HG02763 (cell line): ENCODE data around the gene DUSP9.
"Not testable (repeated sequence)": the region's sequence is repeated elsewhere in the genome, so short reads cannot be mapped to it uniquely, and the experiment has no call there.

Source experiments
- ATAC-seq: cut with Tn5 transposase; IDR thresholded peaks from one replicate; pipeline ENCODE4 v1.9.1; 2021; ENCODE audit warnings: mild to moderate bottlenecking, moderate library complexity; ENCODE audit not compliant: unreplicated experiment

Gene DUSP9

DNA sequence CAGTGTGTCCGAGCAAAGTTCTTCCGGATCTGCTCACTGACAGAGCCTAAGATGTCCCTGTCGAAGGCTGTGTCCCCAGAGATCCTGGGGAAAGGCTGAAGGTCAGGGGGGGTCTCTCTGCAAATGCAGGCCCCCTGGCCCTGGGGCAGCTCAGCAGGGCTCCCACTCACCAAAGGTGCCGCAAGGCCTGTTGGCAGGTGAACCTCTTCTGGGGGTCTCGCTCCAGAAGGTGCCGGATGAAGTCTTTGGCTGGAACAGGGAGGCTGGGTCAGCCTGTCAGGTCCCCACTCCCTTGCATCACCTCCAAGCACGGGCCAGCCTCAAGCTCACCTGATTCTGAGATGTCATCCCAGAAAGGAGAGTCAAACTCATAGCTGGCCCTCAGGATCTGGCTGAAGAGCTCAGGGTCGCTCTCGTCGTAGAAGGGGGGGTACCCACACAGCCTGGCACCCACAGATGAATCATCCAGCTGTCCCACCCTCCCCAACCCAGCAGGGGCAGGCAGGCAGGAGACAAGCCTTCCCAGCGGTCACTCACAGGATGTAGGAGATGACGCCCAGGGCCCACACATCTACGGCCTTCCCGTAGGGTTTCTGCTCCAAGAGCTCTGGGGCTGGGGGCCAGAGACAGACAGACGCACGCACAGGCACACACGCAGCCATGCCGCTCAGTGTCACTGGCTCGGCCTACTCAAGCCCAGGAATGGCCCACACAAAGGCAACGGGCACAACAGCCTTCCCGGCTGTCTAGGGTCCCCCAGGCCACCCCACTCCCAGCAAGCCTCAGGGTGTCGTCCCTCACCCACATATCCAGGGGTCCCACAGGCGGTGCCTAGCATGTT lies 24.0 kb downstream of the DUSP9 start:
- ATAC-seq = no peak

DNA sequence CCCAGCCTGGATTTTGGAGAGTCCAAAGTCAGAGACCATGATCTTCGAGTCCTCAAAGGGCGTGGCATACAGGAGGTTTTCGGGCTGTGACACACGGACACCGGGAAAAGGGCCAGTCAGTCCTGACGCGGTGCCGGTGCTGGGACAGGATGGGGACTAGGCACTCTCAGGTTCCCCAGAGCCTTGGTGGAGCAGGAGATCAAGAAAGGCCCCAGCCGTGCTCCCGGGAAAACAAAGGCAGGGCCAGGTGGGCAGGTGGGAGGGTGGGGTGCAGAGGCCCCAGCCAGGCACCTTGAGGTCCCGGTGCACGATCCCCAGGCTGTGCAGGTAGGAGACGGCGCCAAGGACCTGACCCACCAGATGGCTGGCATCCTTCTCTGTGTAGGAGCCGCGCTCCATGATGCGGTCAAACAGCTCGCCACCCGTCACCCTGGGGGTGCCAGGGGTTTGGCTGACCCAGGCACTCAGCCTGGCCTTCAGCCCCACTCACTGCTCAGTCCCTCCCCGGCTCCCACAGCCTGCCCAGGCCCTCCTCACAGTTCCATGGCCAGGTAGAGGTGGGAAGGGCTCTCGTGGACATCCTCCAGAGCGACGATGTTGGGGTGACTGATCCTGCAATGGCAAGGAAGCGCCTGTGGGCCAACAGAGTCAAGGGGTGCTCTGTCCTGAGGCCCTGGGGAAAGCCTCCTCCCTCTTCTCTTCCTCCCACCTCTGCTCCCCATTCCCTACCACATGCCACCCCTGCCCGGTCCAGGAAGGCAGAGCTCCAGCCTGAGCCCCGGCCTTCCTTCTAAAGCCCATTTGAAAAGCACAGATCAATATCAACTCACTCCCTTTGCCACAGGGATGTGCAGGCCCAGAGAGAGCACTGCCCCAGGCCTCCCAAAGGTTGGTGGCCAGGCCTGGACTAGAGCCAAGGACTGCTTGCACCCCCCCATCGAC lies 24.9 kb downstream of the DUSP9 start:
- ATAC-seq = no peak

DNA sequence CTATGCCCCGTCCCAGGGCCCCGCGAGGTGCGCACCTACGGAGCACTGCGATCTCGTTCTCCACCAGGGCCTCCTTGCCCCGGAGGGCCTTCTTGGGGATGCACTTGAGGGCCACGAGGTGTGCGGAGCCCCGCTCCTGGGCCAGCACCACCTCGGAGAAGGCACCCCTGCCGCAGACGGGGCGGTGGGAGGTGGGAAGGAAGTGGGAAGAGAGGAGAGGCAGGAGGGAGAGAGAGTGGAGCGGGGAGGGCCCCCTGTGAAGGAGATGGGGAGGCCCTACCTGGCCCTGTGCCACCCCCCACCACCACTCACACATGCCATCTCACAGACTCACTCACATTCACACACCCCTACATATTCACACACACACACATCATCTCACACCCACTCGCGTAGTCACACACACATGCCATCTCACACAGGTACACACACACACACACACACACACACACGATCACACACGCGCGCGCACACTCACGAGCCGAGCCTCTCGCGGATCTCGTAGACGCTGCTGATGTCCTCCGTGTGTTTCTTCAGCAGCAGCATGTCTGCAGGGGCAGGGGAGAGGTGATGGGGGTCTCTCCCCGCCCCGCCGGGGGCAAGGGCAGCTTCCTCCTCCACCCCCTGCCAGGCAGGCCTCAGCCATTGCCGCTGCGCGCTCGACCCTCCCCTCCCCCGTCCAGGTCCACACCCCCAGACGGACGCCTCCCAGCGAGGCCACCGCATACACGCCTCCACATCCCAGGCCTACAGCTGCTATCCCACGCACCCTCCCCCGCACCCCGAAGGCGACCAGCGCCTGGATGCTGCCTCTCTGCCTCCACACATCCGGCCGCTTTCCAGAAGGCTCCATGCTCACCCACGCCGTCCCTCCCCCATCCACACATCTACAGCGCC lies 25.8 kb downstream of the DUSP9 start:
- no peak for ATAC-seq

DNA sequence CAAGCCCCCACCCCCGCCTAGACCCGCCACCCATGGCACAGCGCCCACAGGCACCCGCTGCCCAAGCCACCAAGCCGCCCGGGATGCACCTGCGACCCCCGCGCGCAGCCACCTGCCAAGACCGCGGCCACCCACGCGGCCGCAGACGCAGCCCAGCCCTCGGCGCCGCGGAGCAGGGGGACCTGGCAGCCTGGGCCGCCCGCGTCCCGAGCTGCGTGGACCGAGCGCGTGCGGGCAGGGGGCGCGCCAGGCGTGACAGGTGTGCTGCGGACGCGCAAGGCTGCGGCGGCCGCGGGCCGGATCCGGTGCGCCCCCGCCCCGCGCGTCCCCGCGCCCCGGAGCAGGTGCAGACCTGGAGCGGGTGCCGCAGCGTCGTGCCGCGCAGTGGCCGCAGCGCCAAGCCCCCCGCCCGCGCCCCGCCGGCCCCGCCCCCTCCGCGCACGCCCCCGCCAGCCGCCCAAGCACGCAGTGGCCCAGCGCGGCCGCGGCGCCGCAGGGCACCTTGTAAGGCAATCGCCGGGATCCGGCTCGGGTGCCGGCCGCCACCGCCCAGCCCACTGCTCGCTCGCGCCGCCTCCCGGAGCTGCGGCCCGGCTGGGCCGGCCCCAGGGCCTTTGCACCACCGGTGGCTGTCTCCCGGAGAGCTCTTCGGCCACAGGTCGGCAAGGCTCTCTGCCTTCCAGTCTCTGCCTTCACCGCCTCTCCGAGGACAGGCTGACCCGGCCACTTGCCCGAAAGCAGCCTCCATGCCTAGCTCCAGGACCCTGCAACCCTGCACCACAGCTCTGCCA lies 26.6 kb downstream of the DUSP9 start, which contains the start of gene PNCK:
Gene PNCK (minus strand): TSS at position 386 of the 791 bp plus-strand sequence. CDS start 737 bp downstream, outside the sequence.
- no peak for ATAC-seq

DNA sequence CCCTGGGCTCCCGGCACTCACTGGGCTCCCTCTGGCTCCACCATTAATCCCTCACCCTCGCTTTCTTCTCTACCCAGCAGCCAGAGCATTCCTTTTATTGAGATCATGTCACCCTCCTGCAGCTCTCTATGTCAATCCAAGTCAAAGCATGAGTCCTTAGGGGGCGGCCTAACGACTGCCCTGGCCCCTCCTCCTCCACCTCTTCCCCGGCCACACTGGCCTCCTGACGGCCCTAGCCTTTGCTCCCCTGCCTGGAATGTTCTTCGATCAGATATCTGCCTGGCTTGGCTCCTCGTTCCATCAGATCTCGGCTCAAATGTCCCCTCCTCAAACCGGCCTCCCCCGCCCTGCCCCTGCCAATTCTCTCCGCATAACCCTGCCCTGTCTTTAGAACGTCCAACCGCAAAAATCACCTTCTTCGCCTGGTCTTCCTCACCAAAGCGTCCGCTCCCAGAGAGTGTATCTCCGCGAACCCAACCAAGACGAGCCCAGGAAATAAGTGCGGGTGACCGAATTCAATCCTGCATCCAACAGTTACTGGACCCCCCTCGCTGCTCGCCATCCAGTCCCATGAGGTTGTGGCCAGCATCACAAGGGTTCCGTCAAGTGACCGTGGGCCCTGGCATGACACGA lies 27.3 kb downstream of the DUSP9 start:
- ATAC-seq = no peak

DNA sequence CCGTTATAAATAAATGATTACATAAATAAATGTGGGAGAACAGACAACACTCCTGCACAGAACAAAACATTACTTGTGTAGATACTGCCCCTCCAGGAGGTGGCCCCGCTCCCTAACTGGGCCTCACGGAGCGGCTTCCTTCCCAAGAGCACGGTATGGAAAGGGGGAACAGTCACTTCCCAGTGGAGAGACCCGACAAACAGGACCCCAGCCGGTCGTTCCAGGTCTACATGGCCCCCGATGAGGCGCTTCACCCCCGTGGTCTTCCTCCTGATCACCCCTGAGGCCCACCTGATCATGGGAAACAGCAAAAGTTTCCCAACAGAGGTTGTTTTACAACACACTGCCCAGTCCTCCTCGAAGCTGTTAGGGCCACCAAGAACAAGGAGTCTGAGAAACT lies 34.2 kb downstream of the DUSP9 start:
- no peak for ATAC-seq

DNA sequence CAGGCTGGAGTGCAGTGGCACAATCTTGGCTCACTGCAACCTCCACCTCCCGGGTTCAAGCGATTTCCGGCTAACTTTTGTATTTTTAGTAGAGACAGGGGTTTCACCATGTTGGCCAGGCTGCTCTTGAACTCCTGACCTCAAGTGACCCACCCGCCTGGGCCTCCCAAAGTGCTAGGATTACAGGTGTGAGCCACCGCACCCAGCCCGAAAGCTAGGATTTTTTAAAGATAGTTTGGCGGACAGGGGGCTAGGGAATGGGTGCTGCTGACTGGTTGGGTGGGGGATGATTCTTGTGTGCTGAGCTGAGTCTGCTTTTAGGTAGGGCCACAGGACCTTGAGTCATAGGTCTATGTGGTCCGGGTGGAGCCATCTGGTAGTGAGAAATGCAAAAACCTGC lies 36.5 kb downstream of the DUSP9 start:
- not testable (repeated sequence) for ATAC-seq

DNA sequence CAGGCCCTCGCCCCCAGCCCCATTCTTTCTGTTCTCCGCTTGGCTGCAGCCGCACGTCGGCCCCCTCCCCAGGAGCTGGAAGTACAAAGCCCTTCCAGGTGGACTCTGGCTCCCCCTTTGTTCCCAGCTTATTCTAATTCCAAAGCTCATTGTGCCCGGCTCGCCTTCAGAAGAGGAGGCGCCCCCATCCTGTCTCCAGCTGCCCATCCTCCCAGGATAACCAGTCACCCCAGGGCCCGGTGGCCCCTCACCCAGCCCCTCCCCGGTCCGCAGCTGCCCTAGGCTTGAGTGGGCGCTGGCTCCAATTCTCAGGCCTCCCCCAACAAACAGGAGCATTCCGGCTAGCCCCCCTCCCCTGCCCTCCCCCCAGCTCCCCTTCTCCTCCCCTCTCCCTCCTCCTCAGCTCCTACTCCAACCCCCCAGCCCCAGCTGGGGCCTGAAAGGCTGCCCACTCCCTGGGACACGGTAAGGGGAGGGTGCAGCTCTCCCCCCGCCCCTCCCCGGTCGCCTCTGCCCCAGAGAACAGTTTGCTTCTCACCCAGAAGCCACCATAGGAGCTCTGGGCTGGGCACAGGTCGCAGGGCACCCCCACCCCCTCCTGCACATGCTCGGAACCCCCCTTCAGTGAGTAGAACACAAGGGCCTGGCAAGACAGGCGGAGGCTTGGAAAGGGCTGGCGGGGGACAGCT lies 37.6 kb downstream of the DUSP9 start:
- ATAC-seq = no peak

DNA sequence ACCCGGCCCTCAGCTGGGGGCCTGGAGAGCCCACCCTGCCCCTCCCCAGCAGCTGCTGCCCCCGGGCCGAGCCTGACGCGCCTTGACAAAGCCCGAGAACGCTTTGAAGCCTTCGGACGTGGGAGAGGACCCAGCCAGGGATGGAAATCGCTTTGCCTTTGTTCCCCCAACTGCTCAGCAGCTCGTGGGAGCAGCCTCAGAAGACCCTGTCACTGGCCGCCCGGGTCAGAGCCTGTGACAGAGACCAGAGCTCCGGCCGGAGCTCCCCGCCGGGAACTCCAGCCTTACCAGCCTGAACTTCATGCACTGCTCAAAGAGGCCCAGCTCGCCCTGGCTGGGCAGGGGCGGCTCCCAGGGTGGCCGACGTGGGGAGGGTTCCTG lies 38.1 kb downstream of the DUSP9 start:
- no peak for ATAC-seq

DNA sequence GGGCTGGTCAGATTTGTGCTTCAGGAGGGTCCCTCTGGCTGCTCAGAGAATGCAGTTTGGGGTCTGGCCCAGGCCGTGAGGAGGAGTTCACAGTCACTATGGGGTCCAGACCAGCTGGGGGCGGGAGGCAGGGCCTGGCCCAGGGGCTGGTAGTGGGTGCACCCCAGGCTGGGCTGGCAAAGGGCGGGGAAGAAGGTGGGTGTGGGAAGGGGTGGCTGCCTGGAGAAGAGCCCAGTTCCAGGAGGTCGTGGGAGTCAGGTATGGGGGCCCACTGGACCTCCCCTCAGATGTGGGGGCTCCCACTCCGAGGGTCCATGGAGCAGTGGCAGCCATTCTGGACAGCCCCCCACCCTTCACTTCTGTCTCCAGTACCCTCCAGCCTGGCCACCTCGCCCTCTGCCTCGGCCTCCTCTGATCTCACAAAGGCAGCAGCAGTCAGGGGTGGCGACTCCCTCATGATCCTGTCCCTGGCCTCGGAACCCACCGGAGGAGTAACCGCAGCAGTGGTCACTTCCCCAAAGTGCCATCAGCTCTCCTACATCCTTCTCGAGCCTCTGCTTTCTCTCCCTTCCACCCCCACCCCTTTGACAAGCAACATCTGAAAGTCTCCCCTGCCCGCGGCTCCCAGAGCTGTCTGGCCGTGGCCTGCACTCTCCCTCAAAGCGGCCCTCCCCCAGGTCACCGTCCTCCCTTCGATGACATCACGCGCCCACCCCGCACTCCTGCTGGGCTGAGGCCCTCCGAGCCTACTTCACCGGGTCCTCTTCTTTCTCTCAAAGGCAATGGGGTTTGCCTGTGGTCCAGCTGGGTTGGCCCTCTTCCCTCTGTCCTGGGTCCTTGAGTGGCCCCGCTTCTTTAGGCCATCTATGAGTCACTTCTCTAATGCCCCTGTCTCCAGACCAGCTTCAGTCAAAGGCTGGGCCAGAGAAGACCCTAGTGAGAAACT lies 39.0 kb downstream of the DUSP9 start:
- no peak for ATAC-seq

DNA sequence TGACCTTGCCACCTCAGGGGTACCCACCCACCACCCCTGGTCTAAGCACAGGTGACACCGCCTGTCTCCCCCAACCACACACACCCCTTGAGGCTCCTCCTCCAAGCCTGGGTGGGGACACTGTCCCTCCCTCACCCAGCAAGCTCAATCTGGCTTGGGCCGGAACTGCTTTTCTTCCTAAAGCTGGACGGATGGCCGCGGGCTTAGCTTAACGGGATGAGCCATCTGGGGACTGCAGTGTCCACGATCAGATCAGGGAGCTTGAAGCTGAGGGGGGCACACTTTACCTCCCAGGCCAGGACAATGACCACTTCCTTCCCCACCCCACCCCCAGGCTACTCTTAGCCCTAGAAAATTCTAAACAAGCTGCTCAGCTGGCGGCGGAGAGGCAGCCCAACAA lies 39.7 kb downstream of the DUSP9 start:
- ATAC-seq = no peak

DNA sequence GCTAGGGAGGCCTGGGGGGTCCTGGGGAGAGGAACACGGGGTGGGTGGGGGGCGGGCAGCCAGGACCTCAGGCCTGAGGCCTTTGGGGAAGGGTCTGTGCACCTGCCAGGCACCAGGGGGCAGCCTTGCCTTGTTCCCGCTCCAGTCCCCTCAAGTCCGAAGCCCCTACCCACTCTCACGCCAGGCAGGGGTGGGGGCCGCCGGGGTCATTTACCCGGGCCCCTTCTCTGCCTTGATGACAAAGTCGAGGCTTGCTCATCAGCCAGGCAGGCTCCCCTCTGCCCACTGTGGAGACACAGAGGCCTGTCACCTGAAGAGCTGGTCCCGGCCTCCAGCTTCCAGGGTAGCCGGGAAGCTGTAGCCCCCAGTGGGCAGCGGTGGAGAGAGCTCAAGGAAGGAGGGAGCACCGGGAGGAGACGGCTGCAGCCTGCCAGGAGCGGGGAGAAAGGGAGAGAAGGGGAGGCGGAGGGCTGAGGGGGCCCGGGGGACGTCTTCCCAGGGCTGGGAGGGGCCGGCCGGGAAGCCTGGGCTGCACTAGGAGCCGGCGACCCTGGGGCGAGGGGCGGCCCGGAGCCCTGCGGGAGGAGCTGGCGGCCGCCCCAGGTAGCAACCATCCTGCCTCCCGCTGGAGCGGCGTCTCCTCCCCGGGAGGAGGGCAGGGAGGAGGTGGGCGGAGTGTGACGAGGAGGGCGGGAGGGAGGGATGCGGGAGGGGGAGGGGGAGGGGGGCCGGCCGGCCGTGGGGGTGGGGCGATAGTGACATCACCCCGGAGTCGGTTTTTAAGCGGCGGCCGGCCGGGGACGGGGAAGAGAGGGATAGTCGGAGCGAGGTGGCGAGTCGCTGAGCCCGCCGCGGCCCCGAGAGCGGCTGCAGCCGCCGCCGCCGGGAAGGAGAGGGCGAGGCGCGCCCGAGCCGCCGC lies 40.4 kb downstream of the DUSP9 start, which contains the start of gene SLC6A8:
Gene SLC6A8 (plus strand): TSS at position 806 of the 919 bp plus-strand sequence. CDS start 649 bp downstream, outside the sequence.
- ATAC-seq = no peak

DNA sequence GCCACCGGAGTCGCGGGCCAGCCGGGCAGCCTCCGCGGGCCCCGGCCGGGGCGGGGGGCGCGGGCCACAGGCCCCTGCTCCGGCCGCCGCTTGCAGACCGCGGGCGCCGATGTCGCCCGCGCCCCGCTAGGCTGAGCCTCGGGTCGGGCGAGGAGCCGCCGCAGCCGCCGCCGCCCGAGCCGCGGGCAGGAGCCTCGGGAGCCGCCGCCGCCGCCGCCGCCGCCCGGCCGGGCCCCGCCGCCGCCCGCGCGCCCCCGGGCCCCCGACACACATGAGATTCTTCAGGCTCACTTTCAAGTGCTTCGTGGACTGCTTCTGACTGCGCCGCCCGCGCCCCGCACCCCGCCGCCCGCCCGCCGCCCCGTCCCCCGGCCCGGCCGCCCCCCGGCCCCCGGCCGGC lies 41.1 kb downstream of the DUSP9 start:
- ATAC-seq = no peak

DNA sequence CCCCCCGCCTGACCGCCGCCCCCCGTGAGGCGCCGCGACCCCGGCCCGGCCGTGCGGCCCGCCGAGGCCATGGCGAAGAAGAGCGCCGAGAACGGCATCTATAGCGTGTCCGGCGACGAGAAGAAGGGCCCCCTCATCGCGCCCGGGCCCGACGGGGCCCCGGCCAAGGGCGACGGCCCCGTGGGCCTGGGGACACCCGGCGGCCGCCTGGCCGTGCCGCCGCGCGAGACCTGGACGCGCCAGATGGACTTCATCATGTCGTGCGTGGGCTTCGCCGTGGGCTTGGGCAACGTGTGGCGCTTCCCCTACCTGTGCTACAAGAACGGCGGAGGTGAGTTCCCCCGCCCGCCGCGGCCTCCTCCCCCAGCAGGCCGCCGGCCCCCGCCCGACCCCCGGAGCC lies 41.5 kb downstream of the DUSP9 start:
- no peak for ATAC-seq

DNA sequence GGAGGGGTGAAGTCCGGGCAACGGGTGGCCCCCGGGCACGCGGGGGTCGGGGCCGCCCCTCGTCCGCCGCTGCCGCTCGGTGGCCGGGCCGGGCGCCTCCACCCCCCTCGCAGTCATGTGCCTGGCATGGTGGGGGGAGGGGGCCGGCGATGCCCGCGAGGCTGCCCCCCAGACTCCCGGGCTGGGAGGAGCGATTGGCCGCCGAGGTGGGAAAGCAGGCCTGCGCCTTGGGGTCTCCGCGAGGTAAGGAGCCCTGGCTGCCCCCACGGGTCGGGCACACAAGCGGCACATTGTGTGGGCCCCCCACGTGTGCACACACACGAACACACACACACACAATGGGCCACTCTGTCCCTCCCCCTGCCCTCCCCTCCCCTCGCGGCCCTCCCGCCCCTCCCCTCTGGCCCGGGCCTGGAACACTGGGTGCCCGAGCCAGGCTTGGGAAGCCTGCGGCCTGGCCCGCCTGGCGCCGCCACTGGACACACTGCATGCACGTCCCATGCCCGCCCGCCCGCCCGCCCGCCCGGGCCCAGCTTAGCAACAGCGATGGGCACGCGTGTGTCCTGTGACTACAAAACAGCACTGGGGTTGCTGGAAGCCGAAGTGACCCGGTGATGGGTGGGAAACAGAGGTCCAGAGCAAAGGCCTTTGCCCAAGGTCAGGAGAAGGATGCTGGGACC lies 42.0 kb downstream of the DUSP9 start:
- ATAC-seq = no peak
